IPS-15b (cell line): ENCODE data around the gene HSD17B13.
"Not testable (repeated sequence)": the region's sequence is repeated elsewhere in the genome, so short reads cannot be mapped to it uniquely, and the experiment has no call there.

Experiments
- H3K27me3 ChIP-seq: one replicate; pipeline ENCODE4 v1.6.1; 2013; ENCODE audit warnings: low read length; ENCODE audit not compliant: control insufficient read depth, insufficient read depth
- H3K36me3 ChIP-seq: one replicate; pipeline ENCODE4 v1.6.1; 2013; ENCODE audit warnings: low read length; ENCODE audit not compliant: control insufficient read depth, insufficient read depth
- H3K4me1 ChIP-seq: one replicate; pipeline ENCODE4 v1.6.1; 2013; ENCODE audit warnings: mild to moderate bottlenecking, low read length; ENCODE audit not compliant: control insufficient read depth, insufficient read depth
- H3K4me3 ChIP-seq: one replicate; pipeline ENCODE4 v1.5.1; 2013; ENCODE audit warnings: low read depth, low read length
- H3K9ac ChIP-seq: one replicate; pipeline ENCODE4 v1.6.1; 2013; ENCODE audit warnings: low read depth, mild to moderate bottlenecking, low read length
- H3K9me3 ChIP-seq: one replicate; pipeline ENCODE4 v1.6.1; 2013; ENCODE audit warnings: mild to moderate bottlenecking, low read length; ENCODE audit not compliant: control insufficient read depth, insufficient read depth

The HSD17B13 gene

GRCh38 chr4:87342872-87343271 is 20.2 kb upstream of the HSD17B13 start:
- H3K4me3 ChIP-seq = no peak overlapping the region
- H3K36me3 ChIP-seq = no peaks in the 10 kb centered on the region
- no peaks in the 10 kb centered on the region for H3K4me1 ChIP-seq

DNA sequence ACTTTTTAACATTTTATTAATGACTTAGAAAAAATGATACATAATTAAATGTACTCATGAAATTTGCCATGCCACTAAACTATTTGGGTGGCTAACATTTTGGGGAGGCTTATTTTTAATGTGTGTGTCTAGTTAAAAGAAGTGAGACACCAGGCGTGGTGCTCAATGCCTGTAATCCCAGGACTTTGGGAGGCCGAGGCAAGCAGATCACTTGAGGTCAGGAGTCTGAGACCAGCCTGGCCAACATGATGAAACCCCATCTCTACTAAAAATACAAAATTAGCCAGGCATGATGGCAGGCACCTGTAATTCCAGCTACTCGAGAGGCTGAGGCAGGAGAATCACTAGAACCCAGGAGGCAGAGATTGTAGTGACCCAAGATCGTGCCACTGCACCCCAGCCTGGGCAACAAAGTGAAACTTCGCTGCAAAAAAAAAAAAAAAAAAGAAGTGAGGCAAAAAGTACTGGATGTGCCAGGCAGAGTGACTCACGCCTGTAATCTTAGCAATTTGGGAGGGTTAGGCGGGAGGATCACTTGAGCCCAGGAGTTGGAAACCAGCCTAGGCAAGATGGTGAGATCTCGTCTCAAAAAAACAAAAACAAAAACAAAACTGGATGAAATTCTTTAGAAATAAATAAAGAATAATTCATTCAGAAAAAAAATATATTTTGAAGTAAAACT is 19.4 kb upstream of the HSD17B13 start:
- H3K4me1 ChIP-seq, H3K36me3 ChIP-seq: not testable (repeated sequence)

More at GRCh38 chr4:87342872-87343271, 20.2 kb upstream of the HSD17B13 start:
- Histone ChIP-seq H3K9me3 (no peaks in the 10 kb centered on the region), H3K9ac (no peak overlapping the region), H3K27me3 (no peaks in the 10 kb centered on the region)

GRCh38 chr4:87339440-87339839 is 16.8 kb upstream of the HSD17B13 start:
- H3K4me1 ChIP-seq = no peaks in the 10 kb centered on the region
- no peaks in the 10 kb centered on the region for H3K36me3 ChIP-seq
- no peaks in the 10 kb centered on the region for H3K27me3 ChIP-seq
- no peaks in the 10 kb centered on the region for H3K9me3 ChIP-seq
- H3K4me3 ChIP-seq = no peak overlapping the region
- H3K9ac ChIP-seq = no peak overlapping the region

More for the DNA sequence above, 19.4 kb upstream of the HSD17B13 start:
- not testable (repeated sequence) for H3K9me3 ChIP-seq, H3K4me3 ChIP-seq, H3K9ac ChIP-seq, H3K27me3 ChIP-seq

DNA sequence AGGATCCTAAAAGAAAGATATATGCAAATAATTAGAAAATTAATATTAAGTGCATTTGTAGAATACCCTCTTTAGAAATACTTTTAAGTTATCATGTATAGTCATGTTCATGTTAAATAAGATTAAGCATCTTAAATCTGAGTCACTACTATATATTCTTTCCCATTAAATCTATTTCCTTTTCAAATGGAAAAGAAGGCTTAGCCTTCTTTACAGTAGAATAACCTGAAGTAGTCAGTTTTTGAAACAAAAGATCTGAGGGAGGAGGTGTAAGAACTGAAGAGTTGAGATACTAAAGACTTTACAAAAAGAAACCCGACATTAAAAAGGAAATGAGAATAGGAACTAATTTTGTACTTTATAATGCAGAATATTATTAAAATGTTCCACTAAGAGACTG is 14.7 kb upstream of the HSD17B13 start:
- H3K4me1 ChIP-seq = no peaks in the 10 kb centered on the region
- no peak overlapping the region for H3K9ac ChIP-seq
- H3K4me3 ChIP-seq = no peak overlapping the region
- no peaks in the 10 kb centered on the region for H3K9me3 ChIP-seq
- H3K36me3 ChIP-seq = no peaks in the 10 kb centered on the region
- no peaks in the 10 kb centered on the region for H3K27me3 ChIP-seq

DNA sequence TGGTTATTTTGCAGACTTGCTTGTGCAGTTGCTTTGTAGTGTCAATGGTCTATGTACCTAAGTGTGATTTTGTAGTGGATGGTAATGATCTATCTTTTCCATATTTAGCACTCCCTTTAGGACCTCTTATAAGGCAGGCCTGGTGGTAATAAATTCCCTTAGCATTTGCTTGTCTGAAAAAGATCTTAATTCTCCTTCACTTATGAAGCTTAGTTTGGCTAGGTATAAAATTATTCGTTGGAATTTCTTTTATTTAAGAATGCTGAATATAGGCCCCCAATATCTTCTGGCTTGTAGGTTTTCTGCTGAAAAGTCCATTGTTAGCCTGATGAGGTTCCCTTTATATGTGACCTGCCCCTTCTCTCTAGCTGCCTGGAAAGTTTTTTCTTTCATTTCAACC is 10.6 kb upstream of the HSD17B13 start:
- H3K9ac ChIP-seq = no peak overlapping the region
- H3K9me3 ChIP-seq = no peaks in the 10 kb centered on the region
- H3K27me3 ChIP-seq = no peaks in the 10 kb centered on the region
- no peaks in the 10 kb centered on the region for H3K36me3 ChIP-seq
- no peak overlapping the region for H3K4me3 ChIP-seq
- no peaks in the 10 kb centered on the region for H3K4me1 ChIP-seq

DNA sequence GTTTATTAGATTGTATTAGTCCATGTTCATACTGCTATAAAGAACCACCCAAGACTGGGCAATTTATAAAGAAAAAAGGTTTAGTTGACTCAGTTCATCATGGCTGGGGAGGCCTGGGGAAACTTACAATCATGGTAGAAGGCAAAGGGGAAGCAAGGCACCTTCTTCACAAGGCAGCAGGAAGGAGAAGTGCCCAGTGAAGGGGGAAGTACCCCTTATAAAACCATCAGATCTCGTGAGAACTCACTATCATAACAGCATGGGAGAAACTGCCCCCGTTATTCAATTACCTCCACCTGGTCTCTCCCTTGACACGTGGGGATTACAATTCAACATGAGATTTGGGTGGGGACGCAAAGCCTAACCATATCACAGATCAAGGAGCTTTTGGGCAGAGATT is 8.1 kb upstream of the HSD17B13 start:
- Histone ChIP-seq H3K36me3 (no peaks in the 10 kb centered on the region), H3K4me1 (no peaks in the 10 kb centered on the region), H3K9ac (no peak overlapping the region), H3K4me3 (no peak overlapping the region), H3K27me3 (no peaks in the 10 kb centered on the region), H3K9me3 (no peaks in the 10 kb centered on the region)

DNA sequence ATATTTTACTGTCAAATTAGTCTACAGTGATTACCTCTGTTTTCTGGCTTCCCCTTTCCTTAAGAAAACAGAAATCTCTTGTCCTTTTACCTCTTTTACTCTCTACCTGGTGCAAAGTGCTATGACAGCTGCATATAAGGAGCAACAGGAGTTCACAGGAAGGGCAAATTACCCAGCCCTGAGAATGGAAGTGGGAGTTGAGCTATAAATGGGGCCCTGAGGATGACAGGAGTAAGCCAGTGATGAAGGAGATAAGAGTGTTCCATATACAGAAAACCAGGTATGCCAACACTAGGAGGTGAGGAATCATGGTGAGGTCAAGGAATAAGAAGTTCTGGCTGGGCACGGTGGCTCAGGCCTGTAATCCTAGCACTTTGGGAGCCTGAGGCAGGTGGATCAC is 4.5 kb upstream of the HSD17B13 start:
- H3K9ac ChIP-seq = no peak overlapping the region
- no peaks in the 10 kb centered on the region for H3K4me1 ChIP-seq
- no peaks in the 10 kb centered on the region for H3K36me3 ChIP-seq
- no peaks in the 10 kb centered on the region for H3K9me3 ChIP-seq
- no peak overlapping the region for H3K4me3 ChIP-seq
- H3K27me3 ChIP-seq = no peaks in the 10 kb centered on the region

DNA sequence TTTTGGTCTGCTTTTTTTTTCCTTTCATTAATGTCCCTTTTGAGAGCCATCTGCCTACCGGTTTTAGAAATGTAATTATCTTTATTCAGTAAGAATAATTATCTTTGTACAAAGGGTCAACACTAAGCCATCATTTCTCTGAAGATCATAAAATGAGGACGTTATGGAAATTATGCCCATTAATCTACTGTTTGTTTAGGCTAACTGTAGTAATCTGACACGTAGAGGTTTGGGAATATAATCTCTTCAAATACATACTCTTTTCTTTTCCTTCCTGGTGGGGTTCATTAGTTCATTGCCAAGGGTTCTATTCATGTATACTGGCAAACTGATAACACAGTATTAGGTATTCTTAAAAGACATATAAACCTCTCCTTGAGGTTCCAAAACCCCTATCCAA is 3.8 kb upstream of the HSD17B13 start:
- no peaks in the 10 kb centered on the region for H3K9me3 ChIP-seq
- no peaks in the 10 kb centered on the region for H3K36me3 ChIP-seq
- no peaks in the 10 kb centered on the region for H3K4me1 ChIP-seq
- no peaks in the 10 kb centered on the region for H3K27me3 ChIP-seq
- no peak overlapping the region for H3K4me3 ChIP-seq
- H3K9ac ChIP-seq = no peak overlapping the region

DNA sequence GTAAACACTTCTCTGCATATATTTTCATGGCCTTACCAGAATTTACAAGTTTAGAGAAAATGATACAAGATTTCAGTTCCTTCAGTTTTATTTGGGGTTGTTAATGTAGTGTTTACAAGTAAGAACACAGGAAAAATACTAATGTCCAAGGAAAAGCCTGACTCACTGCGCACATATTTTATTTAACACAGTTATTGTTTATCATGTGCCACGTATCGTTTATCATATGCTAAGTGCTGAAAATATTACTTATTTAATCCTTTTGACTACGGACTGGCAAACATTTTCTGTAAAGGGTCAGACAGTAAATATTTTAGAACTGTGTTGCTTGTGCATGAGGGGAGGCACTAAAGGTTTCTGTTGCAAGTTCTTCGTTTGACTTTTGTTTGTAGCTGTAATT is 794 bp downstream of the HSD17B13 start:
- Histone ChIP-seq H3K27me3 (no peaks in the 10 kb centered on the region), H3K9me3 (no peaks in the 10 kb centered on the region), H3K4me1 (no peaks in the 10 kb centered on the region), H3K4me3 (no peak overlapping the region), H3K9ac (no peak overlapping the region), H3K36me3 (no peaks in the 10 kb centered on the region)

DNA sequence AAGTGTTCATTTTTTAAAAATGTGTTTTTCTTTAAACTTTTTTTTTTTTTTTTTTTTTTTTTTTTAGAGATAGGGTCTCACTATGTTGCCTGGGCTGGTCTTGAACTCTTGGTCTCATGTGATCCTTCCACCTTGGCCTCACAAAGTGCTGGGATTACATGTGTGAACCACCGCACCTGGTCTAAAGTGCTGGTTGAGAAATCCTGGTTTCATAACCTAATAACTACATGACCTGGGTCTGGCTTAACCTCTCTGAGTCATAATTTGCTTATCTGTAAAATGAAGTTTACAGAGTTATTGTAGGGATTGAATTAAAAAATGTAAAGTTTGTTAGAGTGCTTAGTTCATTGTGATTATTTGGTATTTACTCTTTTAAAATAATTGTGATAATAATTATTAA is 5.2 kb downstream of the HSD17B13 start:
- Histone ChIP-seq H3K9me3 (no peaks in the 10 kb centered on the region), H3K4me1 (no peaks in the 10 kb centered on the region), H3K36me3 (no peaks in the 10 kb centered on the region), H3K27me3 (no peaks in the 10 kb centered on the region), H3K9ac (no peak overlapping the region), H3K4me3 (no peak overlapping the region)

DNA sequence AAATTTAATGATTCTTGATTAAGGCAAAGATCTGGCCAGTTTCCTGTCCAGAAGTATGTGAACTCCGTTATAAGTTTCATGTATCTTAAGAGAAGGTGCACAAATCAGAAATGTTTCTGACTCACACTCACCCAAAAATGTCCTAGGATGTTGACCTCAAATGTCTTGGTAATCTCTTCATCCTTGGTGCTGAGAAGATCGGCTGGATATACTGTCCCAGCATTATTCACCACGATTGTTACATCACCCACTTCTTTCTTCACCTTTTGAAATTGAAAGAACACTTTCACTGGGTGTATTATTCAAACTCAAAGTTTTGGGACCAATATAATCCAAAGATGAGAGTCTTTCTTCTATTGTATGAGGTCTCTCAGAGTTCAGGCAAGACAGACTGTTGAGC is 5.7 kb downstream of the HSD17B13 start:
- Histone ChIP-seq H3K36me3 (no peaks in the 10 kb centered on the region), H3K4me3 (no peak overlapping the region), H3K9ac (no peak overlapping the region), H3K4me1 (no peaks in the 10 kb centered on the region), H3K9me3 (no peaks in the 10 kb centered on the region), H3K27me3 (no peaks in the 10 kb centered on the region)

DNA sequence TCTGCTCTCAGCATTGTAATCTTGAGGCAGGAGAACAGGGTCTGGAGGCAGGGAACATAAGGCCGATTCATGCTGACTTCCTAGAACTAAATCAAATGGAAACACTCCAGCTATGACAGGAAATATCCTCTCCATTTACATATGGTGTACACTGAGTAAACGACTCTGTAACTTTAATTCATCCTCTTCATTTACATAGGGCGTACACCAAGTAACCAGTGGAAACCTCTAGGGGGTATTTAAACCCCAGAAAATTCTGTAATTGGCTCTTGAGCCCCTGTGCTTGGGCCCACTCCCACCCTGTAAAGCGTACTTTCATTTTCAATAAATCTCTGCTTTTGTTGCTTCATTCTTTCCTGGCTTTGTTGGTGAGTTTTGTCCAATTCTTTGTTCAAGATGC is 7.7 kb downstream of the HSD17B13 start:
- H3K9ac ChIP-seq, H3K27me3 ChIP-seq, H3K9me3 ChIP-seq, H3K36me3 ChIP-seq, H3K4me1 ChIP-seq, H3K4me3 ChIP-seq: not testable (repeated sequence)
